ENCODE results near the gene SIX3.

DNA sequence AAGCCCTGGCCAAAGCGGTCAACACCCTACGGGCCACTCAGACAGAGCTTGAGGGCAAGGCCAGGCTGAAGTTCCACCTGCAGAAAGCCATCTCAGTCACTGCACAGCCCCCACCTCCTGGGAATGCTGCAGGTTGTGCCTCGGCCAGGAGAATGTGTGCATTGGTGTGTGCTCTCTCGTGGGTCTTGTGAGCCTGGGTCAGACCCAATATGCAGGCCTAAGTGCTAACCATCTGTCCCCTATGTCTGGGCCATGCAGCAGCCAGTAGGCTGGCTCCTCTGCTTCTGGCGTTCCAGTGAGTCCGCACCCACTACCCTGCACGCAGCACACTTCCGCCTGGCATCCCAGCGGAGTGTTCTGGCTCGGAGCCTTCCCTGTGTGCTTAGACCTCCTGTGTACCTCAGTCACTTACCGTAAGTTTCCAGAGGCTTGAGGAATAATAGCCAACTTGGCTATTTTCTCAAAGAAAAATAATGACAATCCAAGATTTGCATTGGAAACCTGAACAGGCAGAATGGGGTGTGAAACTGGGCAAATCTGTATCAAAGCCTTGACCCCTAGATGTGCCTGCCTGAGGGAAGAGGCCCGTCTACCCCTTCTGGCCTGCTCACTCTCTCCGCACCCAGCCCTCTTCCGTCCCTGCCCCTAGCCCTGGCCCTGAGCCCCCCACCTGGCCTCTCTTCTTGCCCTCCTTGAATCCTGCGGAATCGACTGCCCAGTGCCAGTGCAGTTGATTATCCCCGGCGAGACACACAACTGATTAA, 7.2 kb downstream of the SIX3 start:
- TF ChIP-seq CTCF (IDR thresholded peaks at IDR 0.05 in 8 of 11, conservative IDR thresholded peaks at IDR 0.05 in 3 of 11) (no peak), POLR2A (IDR thresholded peaks at IDR 0.05) (no peak), POLR2AphosphoS5 (IDR thresholded peaks at IDR 0.05) (no peak)

All from spleen (tissue), 7 donors.